ENCODE data around the gene DISP3.

DNA sequence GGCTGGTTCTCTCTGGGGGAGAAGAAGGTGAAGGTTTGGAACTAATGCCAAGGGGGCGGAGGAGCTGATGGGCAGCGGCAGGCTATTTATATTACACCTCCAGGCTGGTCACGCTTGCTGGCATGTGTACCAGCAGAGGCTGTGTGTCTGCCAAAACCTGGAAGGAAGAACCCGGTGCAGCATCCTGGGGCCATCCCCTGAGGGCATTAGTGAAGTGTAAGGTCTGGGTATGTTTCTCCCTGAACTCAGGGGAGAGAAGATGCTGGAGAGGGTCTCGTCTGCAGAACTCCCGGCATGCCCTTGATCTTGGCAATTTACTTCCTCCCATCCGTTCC is 5.3 kb downstream of the DISP3 start:
- no peak for TF ChIP-seq POLR2A (IDR thresholded peaks at IDR 0.05)
- TF ChIP-seq, protein P1, sequence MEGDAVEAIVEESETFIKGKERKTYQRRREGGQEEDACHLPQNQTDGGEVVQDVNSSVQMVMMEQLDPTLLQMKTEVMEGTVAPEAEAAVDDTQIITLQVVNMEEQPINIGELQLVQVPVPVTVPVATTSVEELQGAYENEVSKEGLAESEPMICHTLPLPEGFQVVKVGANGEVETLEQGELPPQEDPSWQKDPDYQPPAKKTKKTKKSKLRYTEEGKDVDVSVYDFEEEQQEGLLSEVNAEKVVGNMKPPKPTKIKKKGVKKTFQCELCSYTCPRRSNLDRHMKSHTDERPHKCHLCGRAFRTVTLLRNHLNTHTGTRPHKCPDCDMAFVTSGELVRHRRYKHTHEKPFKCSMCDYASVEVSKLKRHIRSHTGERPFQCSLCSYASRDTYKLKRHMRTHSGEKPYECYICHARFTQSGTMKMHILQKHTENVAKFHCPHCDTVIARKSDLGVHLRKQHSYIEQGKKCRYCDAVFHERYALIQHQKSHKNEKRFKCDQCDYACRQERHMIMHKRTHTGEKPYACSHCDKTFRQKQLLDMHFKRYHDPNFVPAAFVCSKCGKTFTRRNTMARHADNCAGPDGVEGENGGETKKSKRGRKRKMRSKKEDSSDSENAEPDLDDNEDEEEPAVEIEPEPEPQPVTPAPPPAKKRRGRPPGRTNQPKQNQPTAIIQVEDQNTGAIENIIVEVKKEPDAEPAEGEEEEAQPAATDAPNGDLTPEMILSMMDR (IDR thresholded peaks at IDR 0.05): no peak

All from ovary (tissue), 3 donors.